Natural killer cell (primary cell): ENCODE results near the gene LIAS. TPM values are rescaled to one million over a fixed set of nuclear protein-coding genes. Genes with fewer than 3 reads are reported as not detected.

ENCODE experiments used
- ATAC-seq, 3 donors: fragments of 150-1000 bp in 2 of 3; fragments of 200-7000 bp in 1 of 3; cut with Tn5 transposase; 1 replicate in 1 of 3; 2 replicates in 2 of 3; pipeline ENCODE4 v1.10.0; 2021; ENCODE audit warnings: mild to moderate bottlenecking in 2 of 3, moderate library complexity in 2 of 3
- DNase-seq, 2 donors: peaks; one replicate each; pipeline versions ENCODE4 v3.0.0 to v3.0.0-alpha.2; 2013 to 2021; ENCODE audit warnings: mixed read lengths in 1 of 2
- H3K27ac ChIP-seq: one replicate; pipeline ENCODE4 v1.5.1; 2013; ENCODE audit warnings: mild to moderate bottlenecking, low read length
- H3K27me3 ChIP-seq: one replicate; pipeline ENCODE4 v1.6.1; 2013; ENCODE audit warnings: low read length; ENCODE audit not compliant: control insufficient read depth, insufficient read depth
- H3K36me3 ChIP-seq: one replicate; pipeline ENCODE4 v1.6.1; 2013; ENCODE audit warnings: low read length; ENCODE audit not compliant: control insufficient read depth, insufficient read depth
- H3K4me1 ChIP-seq: one replicate; pipeline ENCODE4 v1.6.1; 2013; ENCODE audit warnings: low read length; ENCODE audit not compliant: control insufficient read depth, insufficient read depth
- H3K4me3 ChIP-seq: one replicate; pipeline ENCODE4 v1.5.1; 2013; ENCODE audit warnings: low read length
- H3K9me3 ChIP-seq: one replicate; pipeline ENCODE4 v1.6.1; 2013; ENCODE audit warnings: low read length; ENCODE audit not compliant: control insufficient read depth, insufficient read depth
- H3K27ac Mint-ChIP-seq, 2 donors: one replicate each; pipeline ENCODE4 v1.8.0; 2022; ENCODE audit warnings: mild to moderate bottlenecking in 2 of 2, mixed read lengths in 2 of 2, moderate library complexity in 1 of 2
- H3K27me3 Mint-ChIP-seq, 2 donors: one replicate each; pipeline ENCODE4 v1.8.0; 2022; ENCODE audit warnings: low read depth in 2 of 2, mixed read lengths in 2 of 2
- H3K36me3 Mint-ChIP-seq: one replicate; pipeline ENCODE4 v1.8.0; 2022; ENCODE audit warnings: mixed read lengths
- H3K4me1 Mint-ChIP-seq, 2 donors: one replicate each; pipeline ENCODE4 v1.8.0; 2022; ENCODE audit warnings: mixed read lengths in 2 of 2
- H3K4me3 Mint-ChIP-seq: one replicate; pipeline ENCODE4 v1.8.0; 2022; ENCODE audit warnings: mild to moderate bottlenecking, moderate library complexity, mixed read lengths
- H3K9me3 Mint-ChIP-seq, 2 donors: one replicate each; pipeline ENCODE4 v1.8.0; 2022; ENCODE audit warnings: mixed read lengths in 2 of 2
- WGBS: methylation state at CpG from one replicate; pipeline ENCODE4 v1.1.7; 2013; ENCODE audit warnings: missing lambda C conversion rate; ENCODE audit not compliant: insufficient coverage; 5-methylcytosine and 5-hydroxymethylcytosine counted together
- intact Hi-C: fragments of 100-400 bp; cut with micrococcal nuclease; formaldehyde crosslinking; loops from one replicate; pipeline ENCODE4 v1.14.2; 2022
- total RNA-seq, 4 donors: library from RNA; stranded (reverse); fragments of 120-200 nt in 1 of 4; gene quantifications; one replicate each; pipeline versions ENCODE4 v1.2.3 to v1.2.4, GENCODE V29; 2013 to 2022
- TF ChIP-seq, protein P1 (sequence below): fragments of 200-600 bp; IDR thresholded peaks from one replicate; pipeline ENCODE4 v1.8.0; 2022; ENCODE audit warnings: antibody characterized with exemption

Gene LIAS
- total RNA-seq, 3 donors from 2014 or later (not counting 1 experiment from before 2014, with no cell fraction given), result 10.6 to 14.3 (median 11.9) TPM

DNA sequence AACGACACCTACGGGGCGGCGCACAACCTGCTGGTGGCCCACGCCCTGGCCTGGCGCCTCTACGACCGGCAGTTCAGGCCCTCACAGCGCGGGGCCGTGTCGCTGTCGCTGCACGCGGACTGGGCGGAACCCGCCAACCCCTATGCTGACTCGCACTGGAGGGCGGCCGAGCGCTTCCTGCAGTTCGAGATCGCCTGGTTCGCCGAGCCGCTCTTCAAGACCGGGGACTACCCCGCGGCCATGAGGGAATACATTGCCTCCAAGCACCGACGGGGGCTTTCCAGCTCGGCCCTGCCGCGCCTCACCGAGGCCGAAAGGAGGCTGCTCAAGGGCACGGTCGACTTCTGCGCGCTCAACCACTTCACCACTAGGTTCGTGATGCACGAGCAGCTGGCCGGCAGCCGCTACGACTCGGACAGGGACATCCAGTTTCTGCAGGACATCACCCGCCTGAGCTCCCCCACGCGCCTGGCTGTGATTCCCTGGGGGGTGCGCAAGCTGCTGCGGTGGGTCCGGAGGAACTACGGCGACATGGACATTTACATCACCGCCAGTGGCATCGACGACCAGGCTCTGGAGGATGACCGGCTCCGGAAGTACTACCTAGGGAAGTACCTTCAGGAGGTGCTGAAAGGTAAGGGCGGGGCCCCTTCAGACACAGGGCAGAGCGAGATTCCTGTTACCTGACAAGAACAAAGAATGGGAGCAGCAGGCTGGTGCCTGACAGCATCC, 11.8 kb upstream of the LIAS start:
- H3K4me3 ChIP-seq, result peak overlapping the region; percentile 24
- H3K27ac ChIP-seq, result peak overlapping the region; percentile 1
- WGBS, result 19% methylated on average over 61 of the region's 61 CpGs
- H3K27ac Mint-ChIP-seq, result peak overlapping the region; percentile 68 to 84
- H3K4me1 Mint-ChIP-seq, result peaks cover 6 to 10% of the 10 kb centered on the region in 2 donors
- H3K36me3 ChIP-seq, result peaks cover 15% of the 10 kb centered on the region
- no peaks in the 10 kb centered on the region for H3K27me3 ChIP-seq
- H3K4me1 ChIP-seq, result peaks cover 12% of the 10 kb centered on the region
- ATAC-seq (peak; percentile 94 to 96 (median 95)), DNase-seq (peak; percentile 71 to 77)
- intact Hi-C loops, result loop anchor here (1.0 kb wide), 1 partner anchor 11 kb away; the partner anchor contains the start of gene RPL9
- peak overlapping the region; percentile 76 for H3K4me3 Mint-ChIP-seq
- TF ChIP-seq, protein P1, sequence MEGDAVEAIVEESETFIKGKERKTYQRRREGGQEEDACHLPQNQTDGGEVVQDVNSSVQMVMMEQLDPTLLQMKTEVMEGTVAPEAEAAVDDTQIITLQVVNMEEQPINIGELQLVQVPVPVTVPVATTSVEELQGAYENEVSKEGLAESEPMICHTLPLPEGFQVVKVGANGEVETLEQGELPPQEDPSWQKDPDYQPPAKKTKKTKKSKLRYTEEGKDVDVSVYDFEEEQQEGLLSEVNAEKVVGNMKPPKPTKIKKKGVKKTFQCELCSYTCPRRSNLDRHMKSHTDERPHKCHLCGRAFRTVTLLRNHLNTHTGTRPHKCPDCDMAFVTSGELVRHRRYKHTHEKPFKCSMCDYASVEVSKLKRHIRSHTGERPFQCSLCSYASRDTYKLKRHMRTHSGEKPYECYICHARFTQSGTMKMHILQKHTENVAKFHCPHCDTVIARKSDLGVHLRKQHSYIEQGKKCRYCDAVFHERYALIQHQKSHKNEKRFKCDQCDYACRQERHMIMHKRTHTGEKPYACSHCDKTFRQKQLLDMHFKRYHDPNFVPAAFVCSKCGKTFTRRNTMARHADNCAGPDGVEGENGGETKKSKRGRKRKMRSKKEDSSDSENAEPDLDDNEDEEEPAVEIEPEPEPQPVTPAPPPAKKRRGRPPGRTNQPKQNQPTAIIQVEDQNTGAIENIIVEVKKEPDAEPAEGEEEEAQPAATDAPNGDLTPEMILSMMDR, result no peak
- H3K27me3 Mint-ChIP-seq, result peaks cover 0 to 3% of the 10 kb centered on the region in 2 donors
- H3K9me3 ChIP-seq, result no peaks in the 10 kb centered on the region
- H3K36me3 Mint-ChIP-seq, result peaks cover 3% of the 10 kb centered on the region
- H3K9me3 Mint-ChIP-seq, result no peaks in the 10 kb centered on the region

- no peaks in the 10 kb centered on the region for H3K27me3 ChIP-seq
- H3K4me1 Mint-ChIP-seq, result peaks cover 10 to 18% of the 10 kb centered on the region in 2 donors
- 85% methylated on average over 2 of the region's 2 CpGs for WGBS
- peaks cover 26% of the 10 kb centered on the region for H3K36me3 Mint-ChIP-seq
- DNase-seq (no peak), ATAC-seq (no peak)
- no peak overlapping the region for H3K4me3 ChIP-seq
- intact Hi-C loops, result loop anchor here (10.0 kb wide), 1 partner anchor 406 kb away; no protein-coding TSS in a partner anchor
- TF ChIP-seq, protein P1, result no peak
- H3K9me3 Mint-ChIP-seq, result no peaks in the 10 kb centered on the region
- H3K27ac ChIP-seq, result no peak overlapping the region
- H3K27ac Mint-ChIP-seq, result peak overlapping the region; percentile 78 to 82
- H3K9me3 ChIP-seq, result no peaks in the 10 kb centered on the region
- H3K36me3 ChIP-seq, result peaks cover 47% of the 10 kb centered on the region
- H3K4me1 ChIP-seq, result peaks cover 12% of the 10 kb centered on the region
- H3K27me3 Mint-ChIP-seq, result no peaks in the 10 kb centered on the region
- H3K4me3 Mint-ChIP-seq, result no peak overlapping the region
Measured at GRCh38 chr4:39450618-39451017, 8.2 kb upstream of the LIAS start.

DNA sequence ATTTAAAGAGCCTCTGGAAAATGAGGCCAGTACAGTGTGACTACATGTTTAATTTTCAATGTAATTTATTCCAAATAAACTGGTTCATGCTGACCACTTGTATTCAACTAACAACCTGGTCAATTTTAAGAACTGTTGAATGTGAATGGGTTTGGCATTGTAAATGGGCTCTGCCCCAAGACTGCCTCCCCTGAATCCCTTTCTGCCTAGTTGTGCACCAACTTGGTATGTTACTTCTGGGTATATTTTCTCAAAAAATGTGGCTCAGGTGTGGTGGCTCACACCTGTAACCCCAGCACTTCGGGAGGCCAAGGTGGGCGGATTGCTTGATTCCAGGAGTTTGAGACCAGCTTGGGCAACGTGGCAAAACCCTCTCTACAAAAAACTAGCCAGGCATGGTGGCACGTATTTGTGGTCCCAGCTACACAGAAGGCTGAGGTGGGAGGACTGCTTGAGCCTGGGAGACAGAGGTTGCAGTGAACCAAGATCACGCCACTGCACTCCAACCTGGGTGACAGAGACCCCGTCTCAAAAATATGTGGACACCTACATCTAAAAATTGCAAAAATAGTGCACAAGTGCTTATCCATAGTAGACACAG, 7.3 kb upstream of the LIAS start:
- no peaks in the 10 kb centered on the region for H3K9me3 Mint-ChIP-seq
- peaks cover 27% of the 10 kb centered on the region for H3K36me3 Mint-ChIP-seq
- 97% methylated on average over 6 of the region's 6 CpGs for WGBS
- TF ChIP-seq, protein P1, result no peak
- no peaks in the 10 kb centered on the region for H3K27me3 Mint-ChIP-seq
- peak overlapping the region; percentile 78 to 82 for H3K27ac Mint-ChIP-seq
- peaks cover 12 to 19% of the 10 kb centered on the region in 2 donors for H3K4me1 Mint-ChIP-seq
- H3K4me3 Mint-ChIP-seq, result no peak overlapping the region
- intact Hi-C loops, result loop anchor here (10.0 kb wide), 1 partner anchor 407 kb away; no protein-coding TSS in a partner anchor
- no peaks in the 10 kb centered on the region for H3K9me3 ChIP-seq
- ATAC-seq (no peak), DNase-seq (no peak)
- no peaks in the 10 kb centered on the region for H3K27me3 ChIP-seq
- H3K4me3 ChIP-seq, result no peak overlapping the region
- peaks cover 10% of the 10 kb centered on the region for H3K4me1 ChIP-seq
- no peak overlapping the region for H3K27ac ChIP-seq
- H3K36me3 ChIP-seq, result peaks cover 56% of the 10 kb centered on the region
